Left ventricle myocardium superior (tissue), 1 donor: Measurements from ENCODE around the gene RPS16. TPM values are rescaled to one million over a fixed set of nuclear protein-coding genes. Genes with fewer than 3 reads are reported as not detected.
"Not testable (repeated sequence)": the region's sequence is repeated elsewhere in the genome, so short reads cannot be mapped to it uniquely, and the experiment has no call there.

ENCODE experiments used
- ATAC-seq: fragments of 200-7000 bp; cut with Tn5 transposase; one replicate; pipeline ENCODE4 v1.9.1; 2020; ENCODE audit warnings: mild to moderate bottlenecking, moderate library complexity
- DNase-seq: peaks from one replicate; pipeline ENCODE4 v3.0.0-alpha.2; 2020
- intact Hi-C: fragments of 100-400 bp; cut with micrococcal nuclease; formaldehyde crosslinking; loops from one replicate; pipeline ENCODE4 v1.11.0; 2022
- long read RNA-seq: library from polyadenylated mRNA; unstranded; transcript quantifications from one replicate; pipeline ENCODE4 v2.0.0, GENCODE V29; 2021
- total RNA-seq: library from RNA; stranded (reverse); fragmentation: NEBNext Ultra II Directional; extraction: Animal tissue kit (Norgen Biotek cat#: 25700); gene quantifications from one replicate; pipeline ENCODE4 v1.2.1, GENCODE V29; 2021
- donor health status: DM: no; HTN: yes; CAD: no; lungs with severe emphysema.

RPS16 gene
- 1,154 TPM for total RNA-seq
- long read RNA-seq, transcript RPS16-207 (5 exons, 492 nt) = minor isoform, 7 of 513 reads
- long read RNA-seq, transcript RPS16-201 (5 exons, 560 nt) = major isoform, 326 of 513 reads
- long read RNA-seq, partial matches to known transcripts = 177 of 513 reads
- long read RNA-seq, other reads (novel, unspliced or antisense) = 2 of 513 reads

- DNase-seq (peak; percentile 99), ATAC-seq (peak; percentile 99)
- intact Hi-C loops = no loop called here
Observed at GRCh38 chr19:39435499-39436349, at the start of gene RPS16. Gene RPS16, minus strand, starts transcription at chr19:39435949. Its CDS starts 54 bp downstream, at chr19:39435895.

- no peak for ATAC-seq
- DNase-seq = no peak
- intact Hi-C loops = loop anchor here (10.0 kb wide), 1 partner anchor 52 kb away; the partner anchor contains the start of gene EID2B
Observed at GRCh38 chr19:39483141-39483540, 47.4 kb upstream of the RPS16 start.

GRCh38 chr19:39481676-39482075 is 45.9 kb upstream of the RPS16 start:
- intact Hi-C loops = loop anchor here (10.0 kb wide), 1 partner anchor 53 kb away; the partner anchor contains the start of gene EID2B
- DNase-seq (no peak), ATAC-seq (no peak)

- DNase-seq (no peak), ATAC-seq (no peak)
- intact Hi-C loops = loop anchor here (10.0 kb wide), 1 partner anchor 54 kb away; the partner anchor contains the start of gene EID2B
Observed at GRCh38 chr19:39481229-39481545, 45.4 kb upstream of the RPS16 start.

- ATAC-seq (peak; percentile 98), DNase-seq (peak; percentile 99)
- intact Hi-C loops = loop anchor here (10.0 kb wide), 1 partner anchor 54 kb away; the partner anchor contains the start of gene EID2B
Observed at GRCh38 chr19:39480337-39481228, 44.8 kb upstream of the RPS16 start, which contains the start of gene TIMM50. Gene TIMM50, plus strand, starts transcription at chr19:39480838. Its CDS starts 16 bp downstream, at chr19:39480854.

GRCh38 chr19:39479916-39480315 is 44.2 kb upstream of the RPS16 start:
- intact Hi-C loops = loop anchor here (10.0 kb wide), 1 partner anchor 55 kb away; the partner anchor contains the start of gene EID2B
- no peak for ATAC-seq
- no peak for DNase-seq

GRCh38 chr19:39479319-39479801 is 43.6 kb upstream of the RPS16 start:
- ATAC-seq, intact Hi-C loops, DNase-seq: not testable (repeated sequence)

- DNase-seq (peak; percentile 58), ATAC-seq (peak; percentile 15)
- intact Hi-C loops = no loop called here
Observed at GRCh38 chr19:39475748-39476147, 40.0 kb upstream of the RPS16 start.

- ATAC-seq (peak; percentile 68), DNase-seq (peak; percentile 79)
- intact Hi-C loops = no loop called here
Observed at GRCh38 chr19:39474139-39474620, 38.4 kb upstream of the RPS16 start.

GRCh38 chr19:39473443-39473960 is 37.8 kb upstream of the RPS16 start:
- intact Hi-C loops = no loop called here
- ATAC-seq (no peak), DNase-seq (no peak)

- no peak for DNase-seq
- ATAC-seq = no peak
- intact Hi-C loops = no loop called here
Observed at GRCh38 chr19:39472746-39473442, 37.1 kb upstream of the RPS16 start.

- DNase-seq = no peak
- ATAC-seq = no peak
- intact Hi-C loops = no loop called here
Observed at GRCh38 chr19:39471756-39472536, 36.2 kb upstream of the RPS16 start.

- intact Hi-C loops = no loop called here
Observed at GRCh38 chr19:39470724-39471339, 35.1 kb upstream of the RPS16 start.

GRCh38 chr19:39469567-39469966 is 33.8 kb upstream of the RPS16 start:
- intact Hi-C loops = no loop called here
- DNase-seq (no peak), ATAC-seq (no peak)

More at GRCh38 chr19:39470724-39471339, 35.1 kb upstream of the RPS16 start:
- DNase-seq (no peak), ATAC-seq (no peak)

- ATAC-seq = no peak
- intact Hi-C loops = no loop called here
- DNase-seq = no peak
Observed at GRCh38 chr19:39469036-39469435, 33.3 kb upstream of the RPS16 start.

- intact Hi-C loops = no loop called here
- no peak for DNase-seq
- no peak for ATAC-seq
Observed at GRCh38 chr19:39467941-39468340, 32.2 kb upstream of the RPS16 start.
